ENCODE data around the gene SH3RF3. TPM values are rescaled to one million over a fixed set of nuclear protein-coding genes. Genes with fewer than 3 reads are reported as not detected.

The SH3RF3 gene
- total and polyA plus RNA-seq, 10 of the 15 experiments (the other 5 are each of a cell fraction or from before 2014, with no cell fraction given), result 0.08 to 8.8 (median 2.3) TPM

DNA sequence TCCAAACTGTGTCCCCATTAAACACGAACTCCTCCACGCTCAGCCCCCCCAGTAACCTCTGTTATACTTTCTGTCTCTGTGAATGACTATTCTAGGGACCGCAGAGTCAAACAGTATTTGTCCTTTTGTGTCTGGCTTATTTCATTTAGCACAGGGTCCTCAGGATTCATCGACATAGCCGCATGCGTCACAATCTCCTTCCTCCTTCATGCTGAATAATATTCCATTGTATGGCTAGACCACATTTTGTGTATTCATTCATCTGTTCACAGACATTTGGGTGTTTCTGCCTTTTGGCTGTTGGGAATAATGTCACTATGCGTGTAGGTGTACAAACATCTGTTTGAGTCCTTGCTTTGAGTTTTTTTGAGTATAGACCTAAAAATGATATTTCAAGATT lies 80.9 kb downstream of the SH3RF3 start:
- no peak for DNase-seq (ENCODE audit: low read depth, low spot score)
- in situ Hi-C loops (cut with MboI), result no loop called here
- no peaks in the 10 kb centered on the region; a peak in 1 of 4 replicates for H3K27me3 ChIP-seq (replicated peaks in 1 of 2; ENCODE audit: control insufficient read depth in 2 of 2, insufficient read depth in 2 of 2, low read length in 1 of 2)
- H3K9me3 ChIP-seq (replicated peaks; ENCODE audit: control insufficient read depth, insufficient read depth, low read length), result no peaks in the 10 kb centered on the region
- peaks cover 19% of the 10 kb centered on the region for H3K4me1 ChIP-seq (ENCODE audit: control insufficient read depth, insufficient read depth, low read length)
- no TSS peak for BruUV-seq (replicated peaks)
- no peak for FAIRE-seq
- ChIA-PET SMC1A (ENCODE audit: uncharacterized antibody, unreplicated experiment) (interaction anchor here (0.7 to 4.0 kb wide), 6 partner anchors 27 to 84 kb away, joined by 3 to 33 read pairs (median 4); no protein-coding TSS in a partner anchor), CTCF (interaction anchor here (0.9 to 1.4 kb wide), 4 partner anchors 15 to 300 kb away, joined by 3 to 4 read pairs (median 4); no protein-coding TSS in a partner anchor), RAD21 (ENCODE audit: unreplicated experiment) (interaction anchor here (0.7 to 2.0 kb wide), 7 partner anchors 9 to 302 kb away, joined by 3 to 10 read pairs (median 3); partner anchors contain the start of gene SH3RF3), POLR2A (interaction anchor here (0.9 to 1.0 kb wide), 3 partner anchors 8 to 29 kb away, joined by 3 to 5 read pairs (median 3); no protein-coding TSS in a partner anchor)
- intact Hi-C loops (cut with micrococcal nuclease; ENCODE audit: unreplicated experiment), result loop anchor here (10.0 kb wide), 1 partner anchor 125 kb away; no protein-coding TSS in a partner anchor
- TF ChIP-seq SIX5 (IDR thresholded peaks at IDR 0.05; ENCODE audit: low read depth, low read length, severe bottlenecking) (no peak), TAF1 (IDR thresholded peaks at IDR 0.05; ENCODE audit: borderline replicate concordance, low read depth, low read length) (no peak), ASH2L (IDR thresholded peaks at IDR 0.05; ENCODE audit: borderline replicate concordance, low read depth) (no peak), HDAC6 (IDR thresholded peaks at IDR 0.05; ENCODE audit: unreplicated experiment) (no peak), BRCA1 (IDR thresholded peaks at IDR 0.05; ENCODE audit: low read depth, low read length) (no peak), POLR2AphosphoS5 (IDR thresholded peaks at IDR 0.05; ENCODE audit: low read length) (no peak), POU2F2 (IDR thresholded peaks at IDR 0.05; ENCODE audit: borderline replicate concordance, low read depth, low read length) (no peak), IRF4 (IDR thresholded peaks at IDR 0.05; ENCODE audit: low read depth, low read length) (no peak), ZBTB4 (CRISPR knock-in tag; IDR thresholded peaks at IDR 0.05) (no peak), KDM1A (IDR thresholded peaks at IDR 0.05; ENCODE audit: borderline replicate concordance) (no peak), ETV6 (conservative IDR thresholded peaks at IDR 0.05 in 1 of 2, IDR thresholded peaks at IDR 0.05 in 1 of 2; ENCODE audit: borderline replicate concordance in 1 of 2, low read depth in 1 of 2) (no peak), BACH1 (IDR thresholded peaks at IDR 0.05; ENCODE audit: borderline replicate concordance) (no peak)
- TF ChIP-seq, protein P1, sequence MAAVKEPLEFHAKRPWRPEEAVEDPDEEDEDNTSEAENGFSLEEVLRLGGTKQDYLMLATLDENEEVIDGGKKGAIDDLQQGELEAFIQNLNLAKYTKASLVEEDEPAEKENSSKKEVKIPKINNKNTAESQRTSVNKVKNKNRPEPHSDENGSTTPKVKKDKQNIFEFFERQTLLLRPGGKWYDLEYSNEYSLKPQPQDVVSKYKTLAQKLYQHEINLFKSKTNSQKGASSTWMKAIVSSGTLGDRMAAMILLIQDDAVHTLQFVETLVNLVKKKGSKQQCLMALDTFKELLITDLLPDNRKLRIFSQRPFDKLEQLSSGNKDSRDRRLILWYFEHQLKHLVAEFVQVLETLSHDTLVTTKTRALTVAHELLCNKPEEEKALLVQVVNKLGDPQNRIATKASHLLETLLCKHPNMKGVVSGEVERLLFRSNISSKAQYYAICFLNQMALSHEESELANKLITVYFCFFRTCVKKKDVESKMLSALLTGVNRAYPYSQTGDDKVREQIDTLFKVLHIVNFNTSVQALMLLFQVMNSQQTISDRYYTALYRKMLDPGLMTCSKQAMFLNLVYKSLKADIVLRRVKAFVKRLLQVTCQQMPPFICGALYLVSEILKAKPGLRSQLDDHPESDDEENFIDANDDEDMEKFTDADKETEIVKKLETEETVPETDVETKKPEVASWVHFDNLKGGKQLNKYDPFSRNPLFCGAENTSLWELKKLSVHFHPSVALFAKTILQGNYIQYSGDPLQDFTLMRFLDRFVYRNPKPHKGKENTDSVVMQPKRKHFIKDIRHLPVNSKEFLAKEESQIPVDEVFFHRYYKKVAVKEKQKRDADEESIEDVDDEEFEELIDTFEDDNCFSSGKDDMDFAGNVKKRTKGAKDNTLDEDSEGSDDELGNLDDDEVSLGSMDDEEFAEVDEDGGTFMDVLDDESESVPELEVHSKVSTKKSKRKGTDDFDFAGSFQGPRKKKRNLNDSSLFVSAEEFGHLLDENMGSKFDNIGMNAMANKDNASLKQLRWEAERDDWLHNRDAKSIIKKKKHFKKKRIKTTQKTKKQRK (IDR thresholded peaks at IDR 0.05; ENCODE audit: low read depth, low read length), result no peak
- H4K20me1 ChIP-seq (ENCODE audit: control insufficient read depth, insufficient read depth), result no peaks in the 10 kb centered on the region
- no peaks in the 10 kb centered on the region for H3K79me2 ChIP-seq (ENCODE audit: control insufficient read depth, insufficient read depth, low read length)
- no peak overlapping the region for H3K27ac ChIP-seq (ENCODE audit: control insufficient read depth, insufficient read depth)
- no peak overlapping the region for H3K9ac ChIP-seq (ENCODE audit: control insufficient read depth, insufficient read depth, low read length)
- no peak overlapping the region for H2AFZ ChIP-seq (ENCODE audit: control insufficient read depth, low read depth, low read length)
- 58% methylated on average over 7 of the region's 7 CpGs for WGBS (ENCODE audit: insufficient coverage, insufficient replicate concordance, low lambda C conversion rate, missing lambda C conversion rate)
- no peak for ATAC-seq
- no peaks in the 10 kb centered on the region for H3K36me3 ChIP-seq (ENCODE audit: control insufficient read depth in 2 of 2, insufficient read depth in 2 of 2, low read length in 1 of 2)
- no peak overlapping the region for H3K4me2 ChIP-seq (ENCODE audit: control insufficient read depth, insufficient read depth)
- H3K4me3 ChIP-seq, result no peak overlapping the region

All from GM12878 (cell line).